HepG2 (cell line): ENCODE data around the gene NME9. TPM values are rescaled to one million over a fixed set of nuclear protein-coding genes. Genes with fewer than 3 reads are reported as not detected.

ENCODE experiments used
- GLI4 ChIP-seq: sonication (generic); formaldehyde crosslinking; IDR thresholded peaks from 2 replicates; pipeline ENCODE4 v1.5.1; 2020; ENCODE audit warnings: missing genetic modification reagents, mild to moderate bottlenecking, moderate library complexity, borderline replicate concordance
- GTF3A ChIP-seq: sonication (generic); formaldehyde crosslinking; conservative IDR thresholded peaks from 2 replicates; pipeline ENCODE4 v1.4.0; 2020; ENCODE audit warnings: mild to moderate bottlenecking, missing genetic modification reagents
- HNRNPUL1 ChIP-seq: fragments of 200-400 bp; formaldehyde crosslinking; IDR thresholded peaks from 2 replicates; pipeline ENCODE4 v1.6.1; 2017; ENCODE audit warnings: low read depth, mild to moderate bottlenecking, low read length, moderate library complexity
- JUN ChIP-seq: sonication (generic); formaldehyde crosslinking; IDR thresholded peaks from 2 replicates; pipeline ENCODE4 v1.4.0; 2020; ENCODE audit warnings: mild to moderate bottlenecking, missing genetic modification reagents
- KLF9 ChIP-seq: IDR thresholded peaks from 2 replicates; pipeline ENCODE4 v1.6.1; 2016; ENCODE audit warnings: low read depth
- LCORL ChIP-seq, 2 experiments: fragments of 450-650 bp in 1 of 2; sonication (generic) in 1 of 2; formaldehyde crosslinking in 1 of 2; IDR thresholded peaks; 2 replicates each; pipeline versions ENCODE4 v1.5.0 to v1.6.1; 2017 to 2020; ENCODE audit warnings: antibody characterized with exemption in 1 of 2, missing genetic modification reagents in 1 of 2
- MXI1 ChIP-seq: IDR thresholded peaks from 3 replicates; pipeline ENCODE4 v1.6.1; 2012; ENCODE audit warnings: low read depth, low read length, inconsistent platforms, borderline replicate concordance
- NR0B2 ChIP-seq: sonication (generic); formaldehyde crosslinking; IDR thresholded peaks from 2 replicates; pipeline ENCODE4 v1.4.0; 2020; ENCODE audit warnings: mild to moderate bottlenecking, missing genetic modification reagents
- NR1H2 ChIP-seq: sonication (generic); formaldehyde crosslinking; IDR thresholded peaks from 2 replicates; pipeline ENCODE4 v1.8.1; 2022; ENCODE audit warnings: low read depth, missing genetic modification reagents, borderline replicate concordance
- NR2F6 ChIP-seq, 2 experiments: IDR thresholded peaks; 2 replicates each; pipeline ENCODE4 v1.6.1; 2016; ENCODE audit warnings: antibody characterized with exemption in 1 of 2, mild to moderate bottlenecking in 1 of 2
- POLR2AphosphoS5 ChIP-seq: IDR thresholded peaks from 2 replicates; pipeline ENCODE4 v1.6.1; 2012; ENCODE audit warnings: low read depth, low read length
- RXRA ChIP-seq: sonication (generic); formaldehyde crosslinking; IDR thresholded peaks from 2 replicates; pipeline ENCODE4 v1.5.1; 2020; ENCODE audit warnings: missing genetic modification reagents
- THAP11 ChIP-seq: IDR thresholded peaks from 2 replicates; pipeline ENCODE4 v1.6.1; 2016; ENCODE audit warnings: missing biosample characterization, missing genetic modification reagents
- TP53 ChIP-seq: sonication (generic); formaldehyde crosslinking; conservative IDR thresholded peaks from 2 replicates; pipeline ENCODE4 v1.4.0; 2020; ENCODE audit warnings: missing genetic modification reagents
- ZBTB8A ChIP-seq: sonication (generic); formaldehyde crosslinking; IDR thresholded peaks from 2 replicates; pipeline ENCODE4 v1.4.0; 2020; ENCODE audit warnings: mild to moderate bottlenecking, low read depth, missing genetic modification reagents, borderline replicate concordance
- ZFY ChIP-seq: sonication (generic); formaldehyde crosslinking; IDR thresholded peaks from 2 replicates; pipeline ENCODE4 v1.4.0; 2020; ENCODE audit warnings: missing genetic modification reagents
- ZMYM3 ChIP-seq: sonication (generic); formaldehyde crosslinking; IDR thresholded peaks from 2 replicates; pipeline ENCODE4 v1.5.1; 2020; ENCODE audit warnings: mild to moderate bottlenecking, missing genetic modification reagents
- ZNF33B ChIP-seq: sonication (generic); formaldehyde crosslinking; IDR thresholded peaks from 2 replicates; pipeline ENCODE4 v1.5.1; 2020; ENCODE audit warnings: mild to moderate bottlenecking, missing genetic modification reagents
- ZNF563 ChIP-seq: sonication (generic); formaldehyde crosslinking; IDR thresholded peaks from 2 replicates; pipeline ENCODE4 v1.8.0; 2022; ENCODE audit warnings: mild to moderate bottlenecking, moderate library complexity, missing genetic modification reagents
- ZNF567 ChIP-seq: sonication (generic); formaldehyde crosslinking; IDR thresholded peaks from 2 replicates; pipeline ENCODE4 v1.8.1; 2023; ENCODE audit warnings: mild to moderate bottlenecking, missing genetic modification reagents, borderline replicate concordance
- ZNF605 ChIP-seq: sonication (generic); formaldehyde crosslinking; IDR thresholded peaks from 2 replicates; pipeline ENCODE4 v1.8.0; 2022; ENCODE audit warnings: mild to moderate bottlenecking, missing genetic modification reagents
- ZNF781 ChIP-seq: sonication (generic); formaldehyde crosslinking; IDR thresholded peaks from 2 replicates; pipeline ENCODE4 v1.5.1; 2020; ENCODE audit warnings: borderline replicate concordance, mild to moderate bottlenecking, missing genetic modification reagents; ENCODE audit errors: not compliant biosample characterization
- ZSCAN30 ChIP-seq: sonication (generic); formaldehyde crosslinking; IDR thresholded peaks from 2 replicates; pipeline ENCODE4 v1.5.0; 2020; ENCODE audit warnings: mild to moderate bottlenecking, missing genetic modification reagents
- ZSCAN31 ChIP-seq: sonication (generic); formaldehyde crosslinking; IDR thresholded peaks from 2 replicates; pipeline ENCODE4 v1.5.0; 2020; ENCODE audit warnings: low read depth, mild to moderate bottlenecking, missing genetic modification reagents
- polyA plus RNA-seq, 8 experiments: library from polyadenylated mRNA; depleted of rRNA in 3 of 8; stranded (reverse) in 7 of 8; unstranded in 1 of 8; fragments of >200 nt; fragmentation: Illumina TruSeq in 4 of 8; extraction: Trizol in 4 of 8; gene quantifications; 2 replicates each; pipeline versions ENCODE4 v1.2.1 to v1.2.3, GENCODE V29; 2011 to 2016; ENCODE audit warnings: low read depth in 4 of 8, missing spikeins in 1 of 8, mixed read lengths in 1 of 8; ENCODE audit not compliant: insufficient read depth in 1 of 8
- total RNA-seq, 5 experiments: library from RNA; depleted of rRNA; stranded (reverse); fragments of >200 nt; fragmentation: Illumina TruSeq; extraction: Trizol; gene quantifications; 2 replicates each; pipeline ENCODE4 v1.2.3, GENCODE V29; 2016; ENCODE audit warnings: low read depth in 1 of 5
- TF ChIP-seq, protein P1 (sequence below): sonication (generic); formaldehyde crosslinking; IDR thresholded peaks from 2 replicates; pipeline ENCODE4 v1.5.0; 2020; ENCODE audit warnings: missing genetic modification reagents
- TF ChIP-seq, protein P2 (sequence below): IDR thresholded peaks from 2 replicates; pipeline ENCODE4 v1.6.1; 2016; ENCODE audit warnings: missing compliant biosample characterization, missing genetic modification reagents, borderline replicate concordance

Gene NME9
- total and polyA plus RNA-seq, 2 of the 13 experiments (the other 11 are each of a cell fraction or from before 2014, with no cell fraction given): not detected

GRCh38 chr3:138329127-138329983 is at the start of gene NME9 (continued):
- TF ChIP-seq ZNF567 (CRISPR knock-in tag) (no peak), GLI4 (CRISPR knock-in tag) (no peak), HNRNPUL1 (no peak), NR0B2 (CRISPR knock-in tag) (peak; percentile 53; the same call in 1 of the 2 replicates), THAP11 (no peak), JUN (no peak), ZMYM3 (peak; percentile 14; the same call in 1 of the 2 replicates), ZNF33B (CRISPR knock-in tag) (peak; percentile 54; the same call in 1 of the 2 replicates), ZSCAN30 (CRISPR knock-in tag) (no peak), ZBTB8A (CRISPR knock-in tag) (no peak), LCORL (IDR thresholded peaks at IDR 0.05) (no peak), LCORL (CRISPR knock-in tag; IDR thresholded peaks at IDR 0.05) (peak; percentile 31; the same call in 1 of the 2 replicates), ZNF605 (CRISPR knock-in tag) (no peak), ZFY (CRISPR knock-in tag) (peak; percentile 47), RXRA (CRISPR knock-in tag) (peak; percentile 52; the same call in 1 of the 2 replicates), ZSCAN31 (no peak), NR1H2 (no peak), GTF3A (no peak), MXI1 (peak; percentile 79; the same call in 1 of the 3 replicates), POLR2AphosphoS5 (no peak), ZNF781 (no peak), TP53 (CRISPR knock-in tag) (no peak), ZNF563 (CRISPR knock-in tag) (peak; percentile 77), KLF9 (CRISPR knock-in tag) (0 out of 2 replicates have a peak, but pooled peaks have one; percentile 73), NR2F6 (IDR thresholded peaks at IDR 0.05) (no peak), NR2F6 (CRISPR knock-in tag; IDR thresholded peaks at IDR 0.05) (0 out of 2 replicates have a peak, but pooled peaks have one; percentile 24)
- TF ChIP-seq, protein P1, sequence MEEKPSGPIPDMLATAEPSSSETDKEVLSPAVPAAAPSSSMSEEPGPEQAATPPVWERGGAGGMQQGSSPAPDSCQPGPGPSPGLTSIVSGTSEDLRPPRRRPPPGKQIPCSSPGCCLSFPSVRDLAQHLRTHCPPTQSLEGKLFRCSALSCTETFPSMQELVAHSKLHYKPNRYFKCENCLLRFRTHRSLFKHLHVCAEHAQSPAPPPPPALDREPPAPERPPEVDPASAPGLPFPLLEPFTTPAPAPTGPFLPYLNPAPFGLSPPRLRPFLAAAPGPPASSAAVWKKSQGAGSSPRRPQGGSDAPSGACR: no peak
- TF ChIP-seq, protein P2, sequence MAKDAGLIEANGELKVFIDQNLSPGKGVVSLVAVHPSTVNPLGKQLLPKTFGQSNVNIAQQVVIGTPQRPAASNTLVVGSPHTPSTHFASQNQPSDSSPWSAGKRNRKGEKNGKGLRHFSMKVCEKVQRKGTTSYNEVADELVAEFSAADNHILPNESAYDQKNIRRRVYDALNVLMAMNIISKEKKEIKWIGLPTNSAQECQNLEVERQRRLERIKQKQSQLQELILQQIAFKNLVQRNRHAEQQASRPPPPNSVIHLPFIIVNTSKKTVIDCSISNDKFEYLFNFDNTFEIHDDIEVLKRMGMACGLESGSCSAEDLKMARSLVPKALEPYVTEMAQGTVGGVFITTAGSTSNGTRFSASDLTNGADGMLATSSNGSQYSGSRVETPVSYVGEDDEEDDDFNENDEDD (CRISPR knock-in tag): peak; percentile 10; the same call in 1 of the 2 replicates
